Stimulated activated CD8-positive, alpha-beta memory T cell treated with anti-CD3 and anti-CD28 coated beads, Interleukin-7, amount 100 ng/mL, for 1 hour (primary cell): ENCODE results near the gene PEX26.
"Not testable (repeated sequence)": the region's sequence is repeated elsewhere in the genome, so short reads cannot be mapped to it uniquely, and the experiment has no call there.

Source experiments
- DNase-seq, 2 donors: peaks; one replicate each; pipeline ENCODE4 v3.0.0-alpha.2; 2020; ENCODE audit warnings: low read depth in 2 of 2

The PEX26 gene

GRCh38 chr22:18096823-18097222 is 19.0 kb downstream of the PEX26 start:
- no peak for DNase-seq

- no peak for DNase-seq
Measured at GRCh38 chr22:18100781-18101180, 23.0 kb downstream of the PEX26 start.

- DNase-seq: no peak
Measured at GRCh38 chr22:18101536-18101935, 23.7 kb downstream of the PEX26 start.

- no peak for DNase-seq
Measured at GRCh38 chr22:18103527-18104269, 25.9 kb downstream of the PEX26 start.

GRCh38 chr22:18104566-18104965 is 26.8 kb downstream of the PEX26 start:
- no peak for DNase-seq

- DNase-seq: not testable (repeated sequence)
Measured at GRCh38 chr22:18105981-18106380, 28.2 kb downstream of the PEX26 start.

- not testable (repeated sequence) for DNase-seq
Measured at GRCh38 chr22:18106550-18107341, 29.0 kb downstream of the PEX26 start.

GRCh38 chr22:18108187-18108586 is 30.4 kb downstream of the PEX26 start:
- no peak for DNase-seq

GRCh38 chr22:18109410-18110193 is 31.8 kb downstream of the PEX26 start:
- no peak for DNase-seq

GRCh38 chr22:18110194-18110953 is 32.6 kb downstream of the PEX26 start, which contains the start of gene TUBA8:
Gene TUBA8 (plus strand): TSS chr22:18110809. CDS start chr22:18110866, 57 bp downstream.
- no peak for DNase-seq

GRCh38 chr22:18110954-18111758 is 33.4 kb downstream of the PEX26 start:
- no peak for DNase-seq

GRCh38 chr22:18111759-18112330 is 34.1 kb downstream of the PEX26 start:
- DNase-seq: no peak

- DNase-seq: no peak
Measured at GRCh38 chr22:18112440-18112839, 34.6 kb downstream of the PEX26 start.

- DNase-seq: no peak
Measured at GRCh38 chr22:18113680-18114394, 36.0 kb downstream of the PEX26 start.

GRCh38 chr22:18114495-18114894 is 36.7 kb downstream of the PEX26 start:
- DNase-seq: no peak

GRCh38 chr22:18114976-18115652 is 37.3 kb downstream of the PEX26 start:
- no peak for DNase-seq

GRCh38 chr22:18115906-18116371 is 38.1 kb downstream of the PEX26 start:
- no peak for DNase-seq

- DNase-seq: no peak
Measured at GRCh38 chr22:18116634-18117033, 38.8 kb downstream of the PEX26 start.
